NCI-H1436 treated with DMSO at 0.1 percent for 48 hours (cell line): Measurements from ENCODE around the gene LSG1.

Experiments used
- DNase-seq: peaks from one replicate; lab custom pipeline; 2025; lab: John Stamatoyannopoulos, UW

The LSG1 gene

GRCh38 chr3:194671900-194672808, at the start of gene LSG1:
TSS of gene LSG1 (minus strand) at chr3:194672191. CDS start at chr3:194672162, 29 bp downstream.
- peak; percentile 96 for DNase-seq

GRCh38 chr3:194720048-194720447, 48.1 kb upstream of the LSG1 start:
- DNase-seq: no peak

DNA sequence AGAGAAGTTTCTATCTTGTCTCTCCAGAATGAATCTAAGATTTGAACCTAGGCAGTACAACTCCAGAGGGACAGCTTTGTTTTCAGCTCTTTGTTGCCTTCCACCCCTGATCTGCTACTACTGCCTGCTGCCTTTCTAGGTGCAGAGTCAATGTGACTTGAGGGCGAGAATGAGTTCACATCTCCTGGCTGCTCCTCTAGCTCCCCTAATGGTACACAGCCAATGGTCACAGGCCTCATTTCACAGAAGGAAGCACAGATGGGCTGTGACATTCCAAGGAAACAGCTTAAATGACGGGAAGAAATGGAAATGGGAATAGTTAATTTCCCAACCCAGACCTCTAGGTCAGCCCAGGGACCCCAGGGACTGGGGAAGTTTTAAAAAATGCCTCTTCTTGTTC, 46.1 kb upstream of the LSG1 start:
- no peak for DNase-seq

- DNase-seq: no peak
Measured at GRCh38 chr3:194715022-194715800, 43.2 kb upstream of the LSG1 start.

- no peak for DNase-seq
Measured at GRCh38 chr3:194714564-194714963, 42.6 kb upstream of the LSG1 start.

DNA sequence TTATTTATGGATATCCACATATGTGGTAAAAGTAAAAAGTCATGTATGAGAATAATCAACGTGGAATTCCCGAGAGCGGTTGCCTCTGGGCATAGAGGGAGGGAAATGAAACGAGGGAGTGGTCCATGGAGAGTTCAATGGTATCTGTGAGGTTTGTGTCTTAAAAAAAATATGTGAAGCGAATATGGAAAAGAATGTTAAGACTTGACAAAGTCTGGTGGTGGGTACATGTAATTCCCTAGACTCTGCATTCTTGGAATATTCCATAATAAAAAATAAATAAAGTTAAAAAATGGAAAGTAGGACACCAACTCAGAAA, 42.1 kb upstream of the LSG1 start:
- DNase-seq: no peak

GRCh38 chr3:194713299-194714136, 41.5 kb upstream of the LSG1 start:
- DNase-seq: no peak

DNA sequence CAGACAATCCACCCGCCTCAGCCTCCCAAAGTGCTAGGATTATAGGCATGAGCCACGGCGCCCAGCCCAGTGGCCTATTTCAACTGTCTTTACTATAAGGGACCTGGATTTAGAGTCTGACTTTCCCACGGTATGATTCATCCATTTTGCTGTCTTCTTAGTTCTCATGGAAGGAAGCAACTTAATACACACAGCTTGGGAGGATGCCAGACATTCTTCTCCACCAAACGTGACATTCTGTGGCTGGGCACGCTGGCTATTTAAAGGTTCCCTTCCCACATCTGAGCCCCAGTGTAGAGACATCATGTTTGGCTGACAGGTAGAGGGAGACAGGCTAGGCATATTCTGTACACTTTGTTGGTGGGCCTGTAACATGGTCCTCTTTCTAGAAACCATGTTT, 39.9 kb upstream of the LSG1 start:
- no peak for DNase-seq

GRCh38 chr3:194711286-194711685, 39.3 kb upstream of the LSG1 start:
- DNase-seq: no peak

GRCh38 chr3:194707147-194707540, 35.2 kb upstream of the LSG1 start:
- DNase-seq: no peak

- no peak for DNase-seq
Measured at GRCh38 chr3:194705761-194706160, 33.8 kb upstream of the LSG1 start.

- DNase-seq: no peak
Measured at GRCh38 chr3:194705227-194705626, 33.2 kb upstream of the LSG1 start.

GRCh38 chr3:194702545-194702944, 30.6 kb upstream of the LSG1 start:
- no peak for DNase-seq

DNA sequence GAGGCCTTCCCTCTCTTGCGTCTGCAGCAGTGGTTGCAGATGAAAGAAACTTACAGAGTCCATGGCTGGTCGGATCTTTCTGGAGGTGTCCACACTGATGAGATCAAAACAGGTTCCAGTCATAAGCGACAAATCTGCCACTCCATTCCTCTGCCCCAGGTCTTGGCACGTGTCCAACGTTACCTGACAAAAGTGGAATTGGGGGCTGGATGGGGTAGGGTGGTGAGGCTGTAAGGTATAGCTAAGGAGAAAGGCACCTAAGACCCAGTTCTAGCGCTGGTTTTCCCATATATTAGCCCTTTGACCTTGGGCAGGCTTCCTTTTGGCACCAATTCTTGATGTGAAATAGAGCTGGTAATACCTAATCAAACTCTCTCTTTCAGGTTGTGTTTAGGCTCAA, 24.7 kb upstream of the LSG1 start:
- DNase-seq: no peak

GRCh38 chr3:194691481-194692283, 19.7 kb upstream of the LSG1 start:
- DNase-seq: no peak

GRCh38 chr3:194690501-194691372, 18.7 kb upstream of the LSG1 start:
- DNase-seq: peak; percentile 76

DNA sequence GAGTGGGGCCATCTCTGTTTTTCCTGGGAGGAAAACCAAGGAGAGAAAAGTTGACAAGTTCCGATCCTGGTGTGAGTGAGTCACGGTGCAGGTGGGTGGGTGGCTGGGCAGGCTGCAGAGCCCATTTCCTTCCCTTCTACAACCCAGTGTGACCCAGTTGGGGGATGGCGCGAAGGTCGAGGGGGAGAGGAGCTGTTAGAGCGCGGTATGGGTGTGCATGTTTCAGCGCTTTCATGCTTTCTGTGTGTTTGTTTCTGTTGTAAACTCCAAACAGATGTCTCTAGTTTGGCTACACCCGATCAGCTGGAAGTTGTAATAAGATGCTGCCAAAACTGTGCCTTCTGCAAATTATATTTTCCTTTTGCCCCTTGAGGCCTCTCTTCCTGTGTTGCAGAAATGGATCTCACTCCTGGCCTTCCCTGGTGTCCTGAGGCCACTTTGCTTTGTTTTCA, 17.5 kb upstream of the LSG1 start:
- DNase-seq: no peak

GRCh38 chr3:194688946-194689345, 17.0 kb upstream of the LSG1 start:
- DNase-seq: no peak

GRCh38 chr3:194688200-194688740, 16.3 kb upstream of the LSG1 start:
- no peak for DNase-seq

DNA sequence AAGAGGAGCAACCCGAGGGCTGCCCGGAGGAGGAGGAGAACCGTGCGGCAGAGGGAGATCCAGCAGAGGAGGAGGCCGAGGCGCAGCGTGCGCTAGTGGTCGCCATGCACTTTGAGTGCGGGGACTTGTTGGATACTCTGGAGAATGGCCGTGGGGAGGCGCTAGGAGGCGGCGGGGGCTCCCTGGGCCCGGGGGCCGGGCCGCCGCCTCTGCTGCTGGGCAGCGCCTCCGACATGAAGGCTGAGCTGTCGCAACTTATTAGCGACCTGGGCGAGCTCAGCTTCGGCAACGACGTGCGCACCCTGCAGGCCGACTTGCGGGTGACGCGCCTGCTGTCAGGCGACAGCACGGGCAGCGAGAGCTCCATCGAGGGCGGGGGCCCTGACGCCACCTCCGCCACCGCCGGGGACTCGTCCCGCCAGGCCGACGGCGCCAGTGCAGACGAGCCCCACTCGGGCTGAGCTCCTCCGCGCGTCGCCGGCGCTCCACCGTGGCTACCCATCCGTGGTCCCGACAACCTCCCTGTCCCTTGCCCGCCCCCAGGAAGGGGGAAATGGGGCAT, 15.7 kb upstream of the LSG1 start:
- DNase-seq: peak; percentile 35
